ENCODE data around the gene CRYGC. TPM values are rescaled to one million over a fixed set of nuclear protein-coding genes. Genes with fewer than 3 reads are reported as not detected.

The CRYGC gene
- total and polyA plus RNA-seq, 2 of the 8 experiments (the other 6 are each of a cell fraction or from before 2014, with no cell fraction given) = not detected

- no peak overlapping the region for H3K4ac ChIP-seq (replicated peaks; ENCODE audit: insufficient read length, low read depth, low read length)
- H3K56ac ChIP-seq (replicated peaks; ENCODE audit: insufficient read length, low read depth, low read length) = no peak overlapping the region
- no peaks in the 10 kb centered on the region for H3K79me1 ChIP-seq (ENCODE audit: low read depth, low read length)
- H3K27ac ChIP-seq (ENCODE audit: low read depth, low read length) = no peak overlapping the region
- no peaks in the 10 kb centered on the region for H4K20me1 ChIP-seq (replicated peaks in 1 of 2; ENCODE audit: control insufficient read depth in 1 of 2, insufficient read depth in 2 of 2, low read length in 2 of 2)
- no peak overlapping the region for H4K8ac ChIP-seq (ENCODE audit: extremely low read depth, insufficient read depth, low read length)
- H3K36me3 ChIP-seq (ENCODE audit: control insufficient read depth in 2 of 4, insufficient read depth in 4 of 4, low read length in 3 of 4) = no peaks in the 10 kb centered on the region
- H3K9me3 ChIP-seq (ENCODE audit: insufficient read depth in 2 of 2, low read depth in 1 of 2, low read length in 1 of 2) = 0 out of 4 replicates have a peak, but pooled peaks cover 2 to 5% of the 10 kb centered on the region in 2 experiments
- TF ChIP-seq EGR1 (IDR thresholded peaks at IDR 0.05; ENCODE audit: borderline replicate concordance, low read depth, low read length) = no peak
- TF ChIP-seq TCF12 (IDR thresholded peaks at IDR 0.05; ENCODE audit: low read depth, low read length) = no peak
- TF ChIP-seq SIX5 (IDR thresholded peaks at IDR 0.05; ENCODE audit: low read depth, low read length) = no peak
- H2BK120ac ChIP-seq (replicated peaks; ENCODE audit: low read depth, low read length) = no peak overlapping the region
- no peak overlapping the region for H2BK20ac ChIP-seq (ENCODE audit: low read length)
- no peak overlapping the region for H3K23ac ChIP-seq (ENCODE audit: insufficient read length)
- no peak overlapping the region for H3K9ac ChIP-seq (replicated peaks in 1 of 4; ENCODE audit: extremely low read depth in 1 of 4, low read depth in 3 of 4, low read length in 3 of 4)
- H3K27me3 ChIP-seq (replicated peaks in 1 of 4; ENCODE audit: control insufficient read depth in 3 of 4, extremely low read depth in 1 of 4, insufficient read depth in 3 of 4, low read length in 3 of 4) = no peaks in the 10 kb centered on the region; a peak in 1 of 7 replicates
- no peaks in the 10 kb centered on the region for H3K79me2 ChIP-seq (ENCODE audit: control insufficient read depth in 1 of 2, insufficient read depth in 2 of 2, low read length in 2 of 2)
- ChIA-PET POLR2A (ENCODE audit: partially characterized antibody) (interaction anchor here (1.1 kb wide), 1 partner anchor 11 kb away, joined by 3 read pairs; no protein-coding TSS in a partner anchor), CTCF (ENCODE audit: partially characterized antibody) (interaction anchor here (1.0 to 6.5 kb wide), 7 partner anchors 10 to 517 kb away, joined by 3 to 56 read pairs (median 3); partner anchors contain the start of gene IDH1)
- no peak overlapping the region for H2BK5ac ChIP-seq (ENCODE audit: low read depth, low read length)
- no peaks in the 10 kb centered on the region for H3K23me2 ChIP-seq (ENCODE audit: low read depth, low read length)
- DNase-seq (ENCODE audit: low read depth in 1 of 2, low spot score in 2 of 2) (no peak), FAIRE-seq (no peak)
- no peak overlapping the region for H2AFZ ChIP-seq (ENCODE audit: low read length)
- no peak overlapping the region for H2AK5ac ChIP-seq (ENCODE audit: low read depth, low read length)
- no peak overlapping the region for H2BK15ac ChIP-seq (ENCODE audit: low read length)
- no peak overlapping the region for H4K5ac ChIP-seq (ENCODE audit: insufficient read length, low read depth, low read length)
- no peak overlapping the region for H2BK12ac ChIP-seq (ENCODE audit: low read depth, low read length)
- H3K4me3 ChIP-seq (ENCODE audit: extremely low read depth in 1 of 4, insufficient read depth in 2 of 4, low read depth in 3 of 4, low read length in 4 of 4) = no peak overlapping the region
- no peak overlapping the region for H3K4me2 ChIP-seq (ENCODE audit: insufficient read depth in 1 of 2, low read depth in 2 of 2, low read length in 2 of 2)
- 0 out of 7 replicates have a peak, but pooled peaks cover 0 to 3% (median 0%) of the 10 kb centered on the region in 4 experiments for H3K4me1 ChIP-seq (replicated peaks in 1 of 4; ENCODE audit: control insufficient read depth in 3 of 4, insufficient read depth in 4 of 4, low read length in 3 of 4)
- H4K91ac ChIP-seq (replicated peaks; ENCODE audit: insufficient read length, low read length) = no peak overlapping the region
- no peak overlapping the region for H3K14ac ChIP-seq (ENCODE audit: insufficient read length)
- no peak overlapping the region for H3K18ac ChIP-seq (ENCODE audit: extremely low read depth, low read length)
These were observed 20.5 kb upstream of the CRYGC start for GRCh38 chr2:208150094-208150493.

Measured in H1 (cell line).